Neutrophil (primary cell): ENCODE results near the gene RCAN3.

Experiments used
- H3K27ac ChIP-seq: fragments of 200-600 bp; sonication (generic); 2 replicates; pipeline ENCODE4 v1.5.1; 2016; ENCODE audit warnings: mild to moderate bottlenecking, moderate library complexity
- H3K27me3 ChIP-seq: fragments of 200-600 bp; sonication (generic); 2 replicates; pipeline ENCODE4 v1.6.0; 2016; ENCODE audit warnings: mild to moderate bottlenecking
- H3K36me3 ChIP-seq: fragments of 200-600 bp; sonication (generic); 2 replicates; pipeline ENCODE4 v1.5.1; 2017
- H3K4me1 ChIP-seq, 2 experiments: fragments of 200-600 bp in 1 of 2; sonication (generic) in 1 of 2; 1 replicate in 1 of 2; 2 replicates in 1 of 2; pipeline versions ENCODE4 v1.5.1 to v1.6.1; 2013 to 2016; ENCODE audit warnings: low read depth in 1 of 2, low read length in 1 of 2, mild to moderate bottlenecking in 1 of 2, moderate library complexity in 1 of 2; ENCODE audit not compliant: control insufficient read depth in 1 of 2, insufficient read depth in 1 of 2
- H3K4me3 ChIP-seq, 2 experiments: fragments of 200-600 bp in 1 of 2; sonication (generic) in 1 of 2; 1 replicate in 1 of 2; 2 replicates in 1 of 2; pipeline ENCODE4 v1.5.1; 2013 to 2016; ENCODE audit warnings: low read depth in 1 of 2, low read length in 1 of 2, mild to moderate bottlenecking in 1 of 2, moderate library complexity in 1 of 2
- H3K9me3 ChIP-seq: fragments of 200-600 bp; sonication (generic); 2 replicates; pipeline ENCODE4 v1.5.1; 2016
- CTCF ChIP-seq: fragments of 200-600 bp; sonication (generic); IDR thresholded peaks from 2 replicates; pipeline ENCODE4 v1.5.1; 2016; ENCODE audit warnings: antibody characterized with exemption

The RCAN3 gene

GRCh38 chr1:24476571-24476970 lies 26.1 kb upstream of the RCAN3 start:
- H3K27ac ChIP-seq, result no peak overlapping the region
- peaks cover 4 to 7% of the 10 kb centered on the region in 2 experiments for H3K4me1 ChIP-seq
- H3K36me3 ChIP-seq, result peaks cover 4% of the 10 kb centered on the region
- no peak for TF ChIP-seq CTCF
- H3K4me3 ChIP-seq, result no peak overlapping the region
- H3K27me3 ChIP-seq, result no peaks in the 10 kb centered on the region
- H3K9me3 ChIP-seq, result no peaks in the 10 kb centered on the region

- H3K9me3 ChIP-seq, result no peaks in the 10 kb centered on the region
- TF ChIP-seq CTCF, result no peak
- no peak overlapping the region for H3K27ac ChIP-seq
- H3K27me3 ChIP-seq, result no peaks in the 10 kb centered on the region
- H3K4me1 ChIP-seq, result peaks cover 11 to 15% of the 10 kb centered on the region in 2 experiments
- no peak overlapping the region for H3K4me3 ChIP-seq
- H3K36me3 ChIP-seq, result peaks cover 2% of the 10 kb centered on the region
Measured at GRCh38 chr1:24477309-24477708, 25.3 kb upstream of the RCAN3 start.

GRCh38 chr1:24481101-24481500 lies 21.5 kb upstream of the RCAN3 start:
- Histone ChIP-seq H3K36me3 (no peaks in the 10 kb centered on the region), H3K4me3 (no peak overlapping the region), H3K4me1 (peaks cover 11 to 15% of the 10 kb centered on the region in 2 experiments), H3K27me3 (no peaks in the 10 kb centered on the region), H3K27ac (no peak overlapping the region), H3K9me3 (no peaks in the 10 kb centered on the region)
- TF ChIP-seq CTCF, result no peak

- Histone ChIP-seq H3K4me1 (peaks cover 11 to 15% of the 10 kb centered on the region in 2 experiments), H3K27ac (no peak overlapping the region)
Measured at GRCh38 chr1:24481843-24482610, 20.6 kb upstream of the RCAN3 start.

GRCh38 chr1:24483441-24483840 lies 19.2 kb upstream of the RCAN3 start:
- H3K4me1 ChIP-seq, result peaks cover 11 to 15% of the 10 kb centered on the region in 2 experiments
- H3K4me3 ChIP-seq, result no peak overlapping the region
- H3K36me3 ChIP-seq, result no peaks in the 10 kb centered on the region
- H3K27me3 ChIP-seq, result no peaks in the 10 kb centered on the region
- no peak overlapping the region for H3K27ac ChIP-seq
- no peaks in the 10 kb centered on the region for H3K9me3 ChIP-seq
- no peak for TF ChIP-seq CTCF

More at GRCh38 chr1:24481843-24482610, 20.6 kb upstream of the RCAN3 start:
- Histone ChIP-seq H3K4me3 (no peak overlapping the region), H3K36me3 (no peaks in the 10 kb centered on the region), H3K27me3 (no peaks in the 10 kb centered on the region), H3K9me3 (no peaks in the 10 kb centered on the region)
- TF ChIP-seq CTCF, result no peak
